Measurements from ENCODE around the gene ERICH6B. TPM values are rescaled to one million over a fixed set of nuclear protein-coding genes. Genes with fewer than 3 reads are reported as not detected.
A peak's percentile ranks its signal among the peaks of the same experiment; 100 is the strongest.

The ERICH6B gene
- total RNA-seq, 2 experiments from 2014 or later: not detected

DNA sequence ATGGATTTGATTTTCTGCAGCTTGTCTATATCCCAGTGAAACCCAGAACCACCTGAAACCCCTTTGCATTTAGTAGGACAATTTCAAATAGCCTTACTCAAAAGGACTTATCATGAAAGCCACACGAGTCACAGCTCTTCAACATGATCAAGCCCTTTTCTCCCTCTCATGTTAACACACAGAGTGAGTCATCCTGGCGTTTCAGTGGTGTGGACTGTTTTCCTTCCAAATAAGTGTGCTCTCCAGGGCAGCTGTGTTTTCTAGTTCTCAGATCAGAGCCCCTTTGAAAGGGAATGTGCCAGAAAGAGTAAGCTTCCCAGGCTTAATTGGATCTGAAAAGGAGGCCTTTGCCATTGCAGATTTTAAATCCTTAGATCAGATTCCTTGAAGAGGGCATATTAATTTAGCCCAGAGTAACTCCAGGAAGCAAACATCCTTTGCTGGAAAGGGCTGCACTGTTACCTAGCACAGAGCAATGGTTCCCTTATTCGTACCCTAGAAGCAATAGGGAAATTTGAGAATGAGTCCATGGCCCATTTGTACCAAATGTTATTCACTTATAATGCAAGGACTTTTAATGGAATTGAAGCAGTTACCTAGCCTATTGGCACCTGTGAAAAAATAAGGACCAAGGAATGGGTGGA is 51.3 kb downstream of the ERICH6B start:
- no peak overlapping the region for H3K4me3 Mint-ChIP-seq
- DNase-seq: peak; percentile 14
- POLR2A ChIA-PET: no interaction called here
- peaks cover 8% of the 10 kb centered on the region for H3K9me3 Mint-ChIP-seq
- H3K4me1 Mint-ChIP-seq (ENCODE audit: low read depth): peaks cover 2% of the 10 kb centered on the region
- H3K27ac Mint-ChIP-seq: no peak overlapping the region
- no peaks in the 10 kb centered on the region for H3K27me3 Mint-ChIP-seq
- intact Hi-C loops (cut with micrococcal nuclease): no loop called here
- CTCF ChIA-PET: no interaction called here
- no peaks in the 10 kb centered on the region for H3K36me3 Mint-ChIP-seq

DNA sequence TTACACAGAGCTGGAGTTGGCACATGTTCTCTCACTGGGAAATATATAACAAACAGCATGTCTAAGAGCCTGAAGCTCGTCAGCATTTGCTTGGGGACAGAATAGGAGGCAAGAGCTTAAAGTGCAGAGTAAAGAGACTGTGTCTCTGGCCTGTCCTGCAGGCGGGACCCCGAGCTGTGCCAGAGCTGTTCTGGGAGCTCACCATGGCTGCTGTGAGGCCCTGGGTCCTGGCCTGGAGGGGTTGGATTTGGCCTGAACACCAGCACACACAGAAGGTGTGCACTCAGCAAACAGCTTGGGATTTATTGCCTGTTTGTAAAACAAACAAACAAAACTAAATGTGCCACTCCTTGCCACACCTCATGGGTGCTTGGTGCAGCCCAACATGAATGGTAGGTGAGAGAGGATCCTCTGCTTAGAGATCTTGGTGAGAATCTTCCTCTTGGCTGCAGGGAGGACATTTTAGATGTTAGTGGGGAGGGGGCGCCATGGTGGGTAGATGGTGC is 60.9 kb downstream of the ERICH6B start:
- intact Hi-C loops (cut with micrococcal nuclease): no loop called here
- H3K4me1 Mint-ChIP-seq (ENCODE audit: low read depth): no peaks in the 10 kb centered on the region
- no peak overlapping the region for H3K27ac Mint-ChIP-seq

DNA sequence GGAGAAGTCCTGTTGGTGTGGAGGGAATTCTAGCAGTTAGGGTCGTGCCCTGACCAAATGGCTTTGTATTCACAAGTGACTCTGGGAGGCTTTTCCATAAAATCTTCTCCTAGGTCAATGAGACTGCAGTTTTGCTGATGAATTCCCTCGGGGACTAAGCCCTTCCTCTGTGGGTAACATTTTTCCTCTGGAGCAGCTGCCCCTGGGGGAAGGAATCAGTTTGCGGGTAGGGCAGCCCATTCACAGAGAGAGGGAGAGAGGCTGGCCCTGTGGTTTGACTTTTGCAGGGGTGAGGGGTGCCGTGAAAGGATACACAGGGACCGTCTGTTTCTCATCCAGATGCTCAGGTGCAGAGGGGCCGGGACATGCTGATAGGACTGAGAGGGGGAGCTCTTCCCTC is 67.3 kb downstream of the ERICH6B start:
- ChIA-PET POLR2A (no interaction called here), CTCF (no interaction called here)
- Mint-ChIP-seq H3K4me1 (ENCODE audit: low read depth) (no peaks in the 10 kb centered on the region), H3K4me3 (no peak overlapping the region), H3K27ac (no peak overlapping the region), H3K27me3 (no peaks in the 10 kb centered on the region), H3K9me3 (no peaks in the 10 kb centered on the region), H3K36me3 (no peaks in the 10 kb centered on the region)
- no peak for DNase-seq
- intact Hi-C loops (cut with micrococcal nuclease): no loop called here

More for the DNA sequence above, 60.9 kb downstream of the ERICH6B start:
- Mint-ChIP-seq H3K9me3 (no peaks in the 10 kb centered on the region), H3K36me3 (no peaks in the 10 kb centered on the region), H3K27me3 (no peaks in the 10 kb centered on the region), H3K4me3 (no peak overlapping the region)
- DNase-seq: no peak
- ChIA-PET CTCF (no interaction called here), POLR2A (no interaction called here)

DNA sequence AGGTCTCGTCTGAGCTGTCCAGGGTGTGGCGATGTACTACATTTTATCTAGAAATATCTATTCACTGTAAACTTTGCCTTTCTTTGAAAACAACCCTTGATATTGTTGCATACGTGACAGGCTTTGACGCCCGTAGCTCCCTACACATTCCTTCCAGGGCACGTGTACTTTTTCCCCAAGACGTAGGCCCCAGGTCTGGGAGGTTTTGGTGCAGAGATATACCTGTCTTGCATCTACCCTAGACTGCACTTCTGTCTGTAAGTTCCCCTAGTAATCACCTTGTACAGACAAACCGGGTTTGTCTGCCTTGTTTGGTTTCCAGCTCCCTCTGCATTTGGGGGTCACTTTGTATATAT is 69.2 kb downstream of the ERICH6B start:
- intact Hi-C loops (cut with micrococcal nuclease): no loop called here
- Mint-ChIP-seq H3K27me3 (no peaks in the 10 kb centered on the region), H3K27ac (no peak overlapping the region), H3K36me3 (no peaks in the 10 kb centered on the region), H3K9me3 (no peaks in the 10 kb centered on the region), H3K4me3 (no peak overlapping the region), H3K4me1 (ENCODE audit: low read depth) (no peaks in the 10 kb centered on the region)
- CTCF ChIA-PET: no interaction called here
- POLR2A ChIA-PET: no interaction called here
- no peak for DNase-seq

DNA sequence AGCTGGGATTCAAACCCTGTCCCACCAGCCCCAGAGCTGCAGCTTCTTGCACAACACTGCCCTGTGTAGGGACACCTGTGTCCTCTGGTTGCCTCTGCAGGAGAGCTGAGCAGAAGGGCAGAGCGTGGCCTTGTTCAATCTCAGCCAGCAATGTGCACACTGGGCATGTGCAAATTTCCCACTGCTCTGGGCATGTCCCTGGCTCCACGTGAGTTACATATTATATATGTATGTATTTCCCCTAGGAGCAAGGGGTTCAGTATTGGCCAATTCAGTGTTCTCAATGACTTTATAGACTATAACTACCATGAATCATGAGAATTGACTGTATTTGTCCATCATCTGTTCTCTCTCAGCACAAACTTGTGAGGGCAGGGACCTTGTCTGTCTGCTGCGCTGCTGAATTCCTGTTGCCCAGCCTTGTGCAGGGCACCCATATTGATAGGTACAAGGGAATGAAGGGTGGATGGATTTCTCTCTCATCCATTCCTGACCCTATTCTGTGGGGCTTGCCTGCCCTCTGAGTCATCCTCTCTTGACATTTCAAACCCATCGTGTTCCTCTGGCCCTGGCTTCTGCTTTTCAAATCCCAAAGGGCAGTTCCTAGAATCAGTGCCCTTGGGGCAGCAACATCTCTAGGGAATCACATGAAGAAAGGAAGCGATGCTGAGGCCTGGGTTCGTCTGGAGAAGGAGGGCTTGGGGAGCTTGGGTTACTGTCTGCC is 69.7 kb downstream of the ERICH6B start:
- Mint-ChIP-seq H3K27ac (no peak overlapping the region), H3K9me3 (no peaks in the 10 kb centered on the region), H3K27me3 (no peaks in the 10 kb centered on the region), H3K4me1 (ENCODE audit: low read depth) (no peaks in the 10 kb centered on the region), H3K4me3 (no peak overlapping the region), H3K36me3 (no peaks in the 10 kb centered on the region)
- POLR2A ChIA-PET: no interaction called here
- CTCF ChIA-PET: no interaction called here
- DNase-seq: no peak
- intact Hi-C loops (cut with micrococcal nuclease): no loop called here

DNA sequence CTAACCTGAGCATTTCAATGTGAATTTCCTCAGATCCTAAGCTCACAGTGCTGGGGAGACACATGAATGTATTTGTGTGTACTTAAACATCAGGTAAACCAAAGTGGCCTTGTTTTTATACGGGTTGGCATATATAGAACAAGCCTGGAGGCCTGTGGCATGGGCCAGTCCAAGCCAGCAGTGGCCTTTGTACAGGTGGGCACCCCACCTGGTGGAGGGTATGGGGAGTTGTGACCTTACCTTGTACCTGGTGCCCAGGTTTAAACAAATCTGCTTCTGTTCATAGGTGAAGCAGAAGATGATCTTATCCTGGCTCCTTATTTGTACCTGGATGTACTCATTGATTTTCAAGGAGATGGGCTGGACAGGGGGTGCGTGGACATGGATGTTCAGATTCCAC is 71.0 kb downstream of the ERICH6B start:
- no peaks in the 10 kb centered on the region for H3K36me3 Mint-ChIP-seq
- H3K27me3 Mint-ChIP-seq: no peaks in the 10 kb centered on the region
- H3K9me3 Mint-ChIP-seq: no peaks in the 10 kb centered on the region
- H3K27ac Mint-ChIP-seq: no peak overlapping the region
- CTCF ChIA-PET: no interaction called here
- POLR2A ChIA-PET: no interaction called here
- intact Hi-C loops (cut with micrococcal nuclease): no loop called here
- no peak for DNase-seq
- no peak overlapping the region for H3K4me3 Mint-ChIP-seq
- no peaks in the 10 kb centered on the region for H3K4me1 Mint-ChIP-seq (ENCODE audit: low read depth)

DNA sequence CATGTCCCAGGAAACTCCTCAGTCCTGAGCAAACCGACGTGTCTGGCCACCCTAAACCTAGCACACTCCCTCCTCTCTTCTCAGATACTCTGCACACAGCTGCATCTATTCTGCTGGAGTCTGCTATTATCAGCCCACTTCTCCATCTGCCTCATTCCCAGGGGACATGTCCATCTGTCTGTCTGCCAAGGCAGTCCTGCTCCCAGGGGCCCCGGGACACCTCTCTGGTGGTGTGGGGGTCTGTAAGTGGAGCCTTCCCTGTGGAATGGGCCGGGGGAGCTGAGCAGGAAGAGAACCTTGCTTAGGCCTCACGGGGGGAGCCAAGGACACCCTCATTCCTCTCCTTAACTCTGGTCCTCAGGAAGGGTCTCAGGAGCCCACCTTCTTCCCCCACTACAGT is 72.7 kb downstream of the ERICH6B start:
- no peak overlapping the region for H3K4me3 Mint-ChIP-seq
- H3K36me3 Mint-ChIP-seq: no peaks in the 10 kb centered on the region
- POLR2A ChIA-PET: no interaction called here
- intact Hi-C loops (cut with micrococcal nuclease): no loop called here
- H3K4me1 Mint-ChIP-seq (ENCODE audit: low read depth): no peaks in the 10 kb centered on the region
- no peak overlapping the region for H3K27ac Mint-ChIP-seq
- DNase-seq: no peak
- no peaks in the 10 kb centered on the region for H3K9me3 Mint-ChIP-seq
- CTCF ChIA-PET: no interaction called here
- no peaks in the 10 kb centered on the region for H3K27me3 Mint-ChIP-seq

DNA sequence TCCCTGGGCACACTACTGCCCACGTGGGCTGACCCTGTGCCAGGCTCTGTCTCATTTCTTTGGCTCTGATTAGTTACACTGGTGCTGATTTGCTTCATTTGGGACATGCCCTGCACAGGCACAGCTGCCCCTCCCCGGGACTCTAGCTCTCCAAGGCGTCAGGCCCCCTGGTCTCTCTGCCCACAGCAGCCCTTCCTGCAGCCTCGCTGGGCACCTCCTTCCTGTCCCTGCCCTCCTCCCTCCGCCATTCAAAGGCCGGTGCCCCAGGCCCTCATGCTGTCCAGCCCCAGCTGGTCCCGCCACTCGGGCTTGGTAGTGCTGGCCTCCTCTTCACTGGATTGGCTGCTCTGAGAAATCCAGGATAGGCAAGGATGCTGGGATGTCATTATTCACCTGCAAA is 73.1 kb downstream of the ERICH6B start:
- H3K27ac Mint-ChIP-seq: no peak overlapping the region
- CTCF ChIA-PET: no interaction called here
- no peak for DNase-seq
- H3K36me3 Mint-ChIP-seq: no peaks in the 10 kb centered on the region
- POLR2A ChIA-PET: no interaction called here
- H3K4me3 Mint-ChIP-seq: no peak overlapping the region
- intact Hi-C loops (cut with micrococcal nuclease): no loop called here
- H3K27me3 Mint-ChIP-seq: no peaks in the 10 kb centered on the region
- no peaks in the 10 kb centered on the region for H3K9me3 Mint-ChIP-seq
- no peaks in the 10 kb centered on the region for H3K4me1 Mint-ChIP-seq (ENCODE audit: low read depth)

DNA sequence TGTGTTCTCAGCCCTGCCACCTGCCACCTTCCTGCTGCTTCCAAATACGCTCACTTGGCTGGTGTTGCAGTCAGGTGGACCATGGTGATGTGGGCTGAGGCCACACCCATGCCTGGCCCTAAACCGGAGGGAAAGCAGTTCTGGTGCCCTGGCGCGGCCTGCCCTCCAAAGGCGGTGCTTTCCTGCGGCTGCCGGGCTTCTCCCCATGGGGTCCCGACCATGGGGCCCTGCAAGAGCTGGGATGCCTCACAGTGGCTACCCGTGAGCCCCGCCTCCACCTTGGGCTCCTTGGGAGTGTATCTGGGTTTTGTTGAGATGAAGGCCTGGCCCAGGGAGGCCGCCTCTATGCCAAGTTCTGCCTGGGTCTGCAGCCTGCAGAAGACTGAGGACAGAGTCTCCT is 73.7 kb downstream of the ERICH6B start:
- intact Hi-C loops (cut with micrococcal nuclease): no loop called here
- H3K36me3 Mint-ChIP-seq: peaks cover 2% of the 10 kb centered on the region
- no peaks in the 10 kb centered on the region for H3K9me3 Mint-ChIP-seq
- peaks cover 5% of the 10 kb centered on the region for H3K4me1 Mint-ChIP-seq (ENCODE audit: low read depth)
- no peak overlapping the region for H3K27ac Mint-ChIP-seq
- ChIA-PET CTCF (no interaction called here), POLR2A (no interaction called here)
- H3K4me3 Mint-ChIP-seq: no peak overlapping the region
- no peak for DNase-seq
- no peaks in the 10 kb centered on the region for H3K27me3 Mint-ChIP-seq

DNA sequence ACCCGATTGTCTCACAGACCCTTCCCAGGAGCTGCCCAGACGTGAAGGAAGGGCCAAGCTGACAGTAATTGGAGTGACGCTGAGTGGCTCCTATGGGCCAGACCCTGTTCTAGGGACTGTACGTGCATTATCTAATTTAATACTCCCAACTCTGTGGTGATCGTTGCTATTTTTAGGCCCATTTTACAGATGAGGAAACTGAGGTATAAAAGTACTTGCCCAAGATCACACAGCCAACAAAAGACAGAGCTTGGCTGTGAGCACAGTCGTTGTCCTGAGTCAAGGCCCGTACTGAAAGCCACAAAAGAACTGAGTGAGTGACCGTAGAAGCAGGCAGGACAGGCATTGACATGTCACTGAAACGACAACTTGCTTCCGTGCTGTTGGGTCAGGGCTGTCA is 74.7 kb downstream of the ERICH6B start:
- ChIA-PET CTCF (no interaction called here), POLR2A (no interaction called here)
- Mint-ChIP-seq H3K27me3 (no peaks in the 10 kb centered on the region), H3K4me1 (ENCODE audit: low read depth) (peaks cover 5% of the 10 kb centered on the region), H3K9me3 (no peaks in the 10 kb centered on the region), H3K27ac (no peak overlapping the region), H3K36me3 (peaks cover 2% of the 10 kb centered on the region), H3K4me3 (no peak overlapping the region)
- no peak for DNase-seq
- intact Hi-C loops (cut with micrococcal nuclease): no loop called here

DNA sequence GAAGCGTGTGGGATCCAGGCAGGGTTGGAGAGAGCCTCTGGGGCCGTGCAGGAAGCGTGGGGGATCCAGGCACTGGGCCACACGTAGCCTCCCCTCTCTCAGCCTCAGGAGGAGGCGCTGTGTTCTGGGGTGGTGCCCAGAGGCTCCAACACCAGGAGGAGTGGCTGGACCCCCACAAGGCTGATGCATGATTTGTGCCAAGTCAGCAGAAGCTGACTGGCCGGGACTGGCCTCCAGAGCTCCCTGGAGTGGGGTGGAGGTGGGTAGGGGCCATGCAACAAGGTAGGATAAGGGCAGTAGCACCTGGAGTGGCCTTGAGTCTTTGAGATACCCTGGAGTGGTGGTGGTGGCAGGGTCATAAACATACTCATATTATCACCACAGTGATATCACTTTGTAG is 75.3 kb downstream of the ERICH6B start:
- Mint-ChIP-seq H3K27me3 (no peaks in the 10 kb centered on the region), H3K4me1 (ENCODE audit: low read depth) (peaks cover 5% of the 10 kb centered on the region), H3K36me3 (peaks cover 4% of the 10 kb centered on the region), H3K27ac (no peak overlapping the region), H3K4me3 (no peak overlapping the region), H3K9me3 (no peaks in the 10 kb centered on the region)
- ChIA-PET CTCF (no interaction called here), POLR2A (no interaction called here)
- DNase-seq: no peak
- intact Hi-C loops (cut with micrococcal nuclease): no loop called here

DNA sequence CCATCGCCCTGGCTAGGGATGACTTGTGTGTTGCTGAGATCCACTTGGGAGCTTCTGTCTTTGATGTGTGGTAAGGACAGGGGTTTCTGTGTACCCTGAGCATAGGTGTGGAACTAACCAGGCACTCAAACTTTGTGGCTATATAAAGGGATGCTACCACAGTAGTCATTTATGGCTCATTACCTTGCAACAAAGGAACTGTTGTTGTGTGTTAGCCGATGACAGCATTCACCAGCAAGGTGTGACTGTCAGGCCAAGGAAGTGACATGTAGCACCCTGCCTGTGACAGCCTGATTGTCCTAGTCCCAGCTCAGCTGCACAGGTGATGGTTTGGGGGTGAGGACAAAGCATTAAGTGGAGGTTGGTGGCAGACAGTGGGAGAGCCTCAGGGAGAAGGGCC is 77.2 kb downstream of the ERICH6B start:
- H3K36me3 Mint-ChIP-seq: peaks cover 15% of the 10 kb centered on the region
- H3K4me3 Mint-ChIP-seq: no peak overlapping the region
- H3K9me3 Mint-ChIP-seq: no peaks in the 10 kb centered on the region
- H3K4me1 Mint-ChIP-seq (ENCODE audit: low read depth): peaks cover 5% of the 10 kb centered on the region
- DNase-seq: no peak
- POLR2A ChIA-PET: no interaction called here
- H3K27me3 Mint-ChIP-seq: no peaks in the 10 kb centered on the region
- no peak overlapping the region for H3K27ac Mint-ChIP-seq
- intact Hi-C loops (cut with micrococcal nuclease): no loop called here
- CTCF ChIA-PET: no interaction called here

DNA sequence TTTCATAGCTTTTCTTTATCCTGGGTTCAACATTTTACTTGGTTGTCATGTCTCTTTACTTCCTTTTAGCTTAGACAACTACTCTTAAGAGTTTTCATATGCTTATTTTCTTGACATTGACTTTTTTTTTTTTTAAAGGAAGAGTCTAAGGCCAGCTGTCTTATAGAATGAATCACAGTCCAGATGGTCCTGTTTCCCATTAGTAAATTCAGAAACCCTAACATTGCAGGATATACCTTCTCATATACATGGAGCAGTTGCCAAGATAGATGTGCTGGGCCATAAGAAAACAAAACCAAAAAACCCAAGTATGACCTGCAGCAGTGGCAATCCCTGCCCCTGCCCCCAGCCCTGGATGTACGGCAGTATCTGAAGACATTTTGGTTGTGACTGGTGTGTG is 78.0 kb downstream of the ERICH6B start:
- ChIA-PET POLR2A (no interaction called here), CTCF (no interaction called here)
- Mint-ChIP-seq H3K36me3 (peaks cover 21% of the 10 kb centered on the region), H3K4me3 (no peak overlapping the region), H3K27me3 (no peaks in the 10 kb centered on the region), H3K4me1 (ENCODE audit: low read depth) (peaks cover 5% of the 10 kb centered on the region), H3K9me3 (no peaks in the 10 kb centered on the region), H3K27ac (no peak overlapping the region)
- DNase-seq: no peak
- intact Hi-C loops (cut with micrococcal nuclease): no loop called here
